ELR (cell line): ENCODE measurements around the gene CUEDC2.

Source experiments
- DNase-seq: peaks from one replicate; pipeline ENCODE4 v3.0.0-alpha.2; 2015; ENCODE audit warnings: low read depth

Gene CUEDC2

GRCh38 chr10:102409604-102410428, 22.6 kb downstream of the CUEDC2 start:
- DNase-seq, result no peak

GRCh38 chr10:102408728-102409603, 23.4 kb downstream of the CUEDC2 start:
- DNase-seq, result no peak

GRCh38 chr10:102408131-102408727, 24.1 kb downstream of the CUEDC2 start:
- no peak for DNase-seq

- DNase-seq, result no peak
Measured at GRCh38 chr10:102407425-102408130, 24.8 kb downstream of the CUEDC2 start.

- no peak for DNase-seq
Measured at GRCh38 chr10:102406815-102407214, 25.6 kb downstream of the CUEDC2 start.

GRCh38 chr10:102405632-102406031, 26.7 kb downstream of the CUEDC2 start:
- DNase-seq, result no peak

GRCh38 chr10:102405108-102405571, 27.2 kb downstream of the CUEDC2 start:
- no peak for DNase-seq

GRCh38 chr10:102404361-102405107, 27.8 kb downstream of the CUEDC2 start:
- no peak for DNase-seq

DNA sequence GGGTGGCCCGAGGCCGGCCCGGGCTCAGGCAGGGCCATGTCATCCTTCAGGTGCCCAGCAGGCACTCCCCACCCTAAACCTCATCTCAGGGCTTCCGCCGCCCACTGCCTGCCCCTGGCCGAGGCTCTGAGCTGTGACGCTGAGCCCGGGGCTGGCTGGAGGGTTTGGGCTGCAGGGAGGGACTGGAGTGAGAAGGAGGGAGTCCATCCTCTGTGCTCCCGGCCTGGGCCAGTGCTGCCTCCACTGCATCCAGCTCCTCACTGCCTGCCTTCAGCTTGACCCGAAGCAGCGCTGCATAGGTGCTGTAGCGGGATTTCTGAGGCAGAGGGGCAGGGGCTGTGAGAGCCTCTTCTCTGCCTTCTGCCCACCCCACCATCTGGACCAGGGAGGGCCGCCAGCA, 29.3 kb downstream of the CUEDC2 start:
- no peak for DNase-seq

DNA sequence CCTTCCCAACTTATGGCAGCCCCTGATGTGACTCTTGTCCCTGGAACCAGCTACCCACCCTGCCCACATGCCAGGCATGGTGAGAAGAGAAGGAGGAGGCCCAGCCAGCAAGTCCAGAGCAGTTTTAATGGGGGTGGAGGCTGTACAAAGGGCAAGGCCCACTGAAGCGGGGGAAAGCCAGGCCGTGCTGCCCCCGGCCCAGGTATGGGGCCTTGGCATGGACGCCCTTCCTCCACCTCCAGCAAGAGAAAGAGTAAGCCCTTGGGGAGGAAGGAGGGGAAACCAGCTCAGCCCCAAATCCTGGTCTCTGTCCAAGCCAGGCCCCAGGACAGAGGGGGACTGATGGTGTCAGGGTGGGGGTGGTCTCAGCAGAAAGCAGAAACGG, 29.9 kb downstream of the CUEDC2 start:
- no peak for DNase-seq

DNA sequence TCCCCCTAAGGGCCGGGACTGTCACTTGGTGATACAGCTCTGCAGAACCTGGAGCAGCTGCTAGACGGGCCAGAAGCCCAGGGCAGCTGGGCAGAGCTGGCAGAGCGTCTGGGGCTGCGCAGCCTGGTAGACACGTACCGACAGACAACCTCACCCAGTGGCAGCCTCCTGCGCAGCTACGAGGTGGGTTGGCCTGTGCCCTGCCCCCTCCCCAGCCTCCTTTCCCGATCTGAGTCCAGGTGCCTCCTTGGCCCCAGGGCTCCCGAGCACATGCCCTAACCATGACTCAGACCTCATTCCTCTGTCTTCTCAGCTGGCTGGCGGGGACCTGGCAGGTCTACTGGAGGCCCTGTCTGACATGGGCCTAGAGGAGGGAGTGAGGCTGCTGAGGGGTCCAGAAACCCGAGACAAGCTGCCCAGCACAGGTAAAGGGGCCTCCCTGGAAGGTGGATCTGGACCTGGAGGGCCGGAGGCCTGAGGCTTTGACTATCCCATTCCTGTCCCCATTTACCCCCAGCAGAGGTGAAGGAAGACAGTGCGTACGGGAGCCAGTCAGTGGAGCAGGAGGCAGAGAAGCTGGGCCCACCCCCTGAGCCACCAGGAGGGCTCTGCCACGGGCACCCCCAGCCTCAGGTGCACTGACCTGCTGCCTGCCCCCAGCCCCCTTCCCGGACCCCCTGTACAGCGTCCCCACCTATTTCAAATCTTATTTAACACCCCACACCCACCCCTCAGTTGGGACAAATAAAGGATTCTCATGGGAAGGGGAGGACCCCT, 30.5 kb downstream of the CUEDC2 start:
- DNase-seq, result peak; percentile 86

DNA sequence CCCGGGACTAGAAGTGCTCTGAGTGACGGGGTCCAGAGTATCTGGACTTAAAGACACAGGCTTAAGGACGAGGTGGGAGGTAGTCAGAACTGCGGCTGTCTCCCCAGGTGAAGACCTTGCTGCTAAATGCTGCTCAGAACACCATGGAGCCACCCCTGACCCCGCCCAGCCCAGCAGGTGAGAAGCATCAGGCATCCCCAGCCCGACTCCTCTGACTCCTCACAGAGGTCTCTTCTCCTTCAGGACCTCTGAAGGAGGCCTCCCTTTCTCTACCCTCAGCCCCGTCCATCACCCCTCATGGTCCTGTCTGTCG, 31.1 kb downstream of the CUEDC2 start:
- DNase-seq, result no peak

DNA sequence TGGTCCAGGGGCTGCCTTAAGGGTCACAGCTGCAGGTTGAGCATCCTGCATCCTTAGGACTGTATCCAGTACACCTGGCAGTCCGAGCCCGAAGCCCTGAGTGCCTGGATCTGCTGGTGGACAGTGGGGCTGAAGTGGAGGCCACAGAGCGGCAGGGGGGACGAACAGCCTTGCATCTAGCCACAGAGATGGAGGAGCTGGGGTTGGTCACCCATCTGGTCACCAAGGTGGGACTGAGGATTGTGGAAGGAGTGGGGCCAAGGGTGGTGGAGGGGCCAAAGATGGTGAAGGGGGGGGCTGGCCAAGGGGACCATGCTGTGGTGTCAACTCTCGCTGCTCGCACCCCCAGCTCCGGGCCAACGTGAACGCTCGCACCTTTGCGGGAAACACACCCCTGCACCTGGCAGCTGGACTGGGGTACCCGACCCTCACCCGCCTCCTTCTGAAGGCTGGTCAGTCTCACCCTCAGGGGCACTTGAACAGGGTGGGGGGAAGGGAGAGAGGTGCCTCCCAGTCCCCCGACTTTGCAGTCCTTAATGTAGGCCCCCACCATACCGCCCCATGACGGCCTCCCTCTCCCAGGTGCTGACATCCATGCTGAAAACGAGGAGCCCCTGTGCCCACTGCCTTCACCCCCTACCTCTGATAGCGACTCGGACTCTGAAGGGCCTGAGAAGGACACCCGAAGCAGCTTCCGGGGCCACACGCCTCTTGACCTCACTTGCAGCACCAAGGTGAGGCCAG, 31.6 kb downstream of the CUEDC2 start:
- no peak for DNase-seq

DNA sequence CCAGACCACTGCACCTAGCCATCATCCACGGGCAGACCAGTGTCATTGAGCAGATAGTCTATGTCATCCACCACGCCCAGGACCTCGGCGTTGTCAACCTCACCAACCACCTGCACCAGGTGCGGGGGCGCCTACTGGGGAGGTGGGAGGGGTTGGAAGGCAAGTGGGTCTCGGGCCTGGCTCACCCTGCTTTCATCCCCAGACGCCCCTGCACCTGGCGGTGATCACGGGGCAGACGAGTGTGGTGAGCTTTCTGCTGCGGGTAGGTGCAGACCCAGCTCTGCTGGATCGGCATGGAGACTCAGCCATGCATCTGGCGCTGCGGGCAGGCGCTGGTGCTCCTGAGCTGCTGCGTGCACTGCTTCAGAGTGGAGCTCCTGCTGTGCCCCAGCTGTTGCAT, 32.3 kb downstream of the CUEDC2 start:
- DNase-seq, result no peak

GRCh38 chr10:102399217-102400021, 33.0 kb downstream of the CUEDC2 start:
- DNase-seq, result peak; percentile 86

- DNase-seq, result no peak
Measured at GRCh38 chr10:102398172-102399020, 34.0 kb downstream of the CUEDC2 start.

DNA sequence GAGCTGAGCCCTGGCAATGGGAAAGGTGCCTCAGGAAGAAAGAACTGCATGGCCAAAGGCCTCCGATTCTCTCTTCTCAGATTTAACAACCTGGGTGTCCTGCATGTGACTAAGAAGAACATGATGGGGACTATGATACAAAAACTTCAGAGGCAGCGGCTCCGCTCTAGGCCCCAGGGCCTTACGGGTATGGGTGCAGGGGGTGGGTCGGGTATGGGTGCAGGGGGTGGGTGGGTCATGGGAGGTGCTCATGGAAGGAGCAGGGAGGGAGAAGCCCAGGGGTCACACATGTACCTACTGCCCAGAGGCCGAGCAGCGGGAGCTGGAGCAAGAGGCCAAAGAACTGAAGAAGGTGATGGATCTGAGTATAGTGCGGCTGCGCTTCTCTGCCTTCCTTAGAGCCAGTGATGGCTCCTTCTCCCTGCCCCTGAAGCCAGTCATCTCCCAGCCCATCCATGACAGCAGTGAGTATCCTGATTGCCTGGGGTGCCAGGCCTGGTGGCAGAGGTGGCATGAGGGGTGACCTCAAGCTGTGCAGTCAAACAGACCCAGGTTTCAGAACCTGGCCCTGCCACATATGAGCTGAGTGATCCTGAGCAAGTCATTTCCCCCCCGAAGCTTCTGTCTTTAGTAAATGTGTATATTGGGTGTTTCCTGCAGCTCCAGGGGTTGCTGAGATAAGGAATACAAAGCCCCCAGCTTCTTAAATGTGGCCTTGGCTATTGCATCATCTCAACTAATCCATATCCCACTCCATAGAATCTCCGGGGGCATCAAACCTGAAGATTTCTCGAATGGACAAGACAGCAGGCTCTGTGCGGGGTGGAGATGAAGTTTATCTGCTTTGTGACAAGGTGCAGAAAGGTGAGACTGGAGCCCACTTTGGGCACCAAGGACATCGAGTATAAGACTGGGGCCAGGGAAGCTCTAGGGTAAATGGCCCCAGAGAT, 34.9 kb downstream of the CUEDC2 start:
- DNase-seq, result no peak
